Measurements from ENCODE around the gene AP3S1.
A peak's percentile ranks its signal among the peaks of the same experiment; 100 is the strongest.

Gene AP3S1

GRCh38 chr5:115941051-115941675 lies 99.4 kb downstream of the AP3S1 start:
- peak; percentile 68 for DNase-seq

GRCh38 chr5:115944501-115944900 lies 102.8 kb downstream of the AP3S1 start:
- DNase-seq = no peak

GRCh38 chr5:115946655-115947054 lies 104.9 kb downstream of the AP3S1 start:
- no peak for DNase-seq

GRCh38 chr5:115947260-115947659 lies 105.5 kb downstream of the AP3S1 start:
- no peak for DNase-seq

- DNase-seq = no peak
These were observed 106.4 kb downstream of the AP3S1 start for GRCh38 chr5:115948091-115948534.

GRCh38 chr5:115949096-115949495 lies 107.4 kb downstream of the AP3S1 start:
- no peak for DNase-seq

- no peak for DNase-seq
These were observed 110.9 kb downstream of the AP3S1 start for GRCh38 chr5:115952588-115952987.

- DNase-seq = no peak
These were observed 112.4 kb downstream of the AP3S1 start for GRCh38 chr5:115954144-115954543.

- no peak for DNase-seq
These were observed 115.2 kb downstream of the AP3S1 start for GRCh38 chr5:115956957-115957356.

GRCh38 chr5:115961381-115962238 lies 119.9 kb downstream of the AP3S1 start:
- DNase-seq = no peak

- DNase-seq = no peak
These were observed 120.5 kb downstream of the AP3S1 start, which contains the start of gene LVRN for GRCh38 chr5:115962239-115962564. Gene LVRN, plus strand, starts transcription at chr5:115962475. Its CDS starts 143 bp downstream, at chr5:115962618.

GRCh38 chr5:115962565-115963402 lies 121.0 kb downstream of the AP3S1 start:
- DNase-seq = no peak

GRCh38 chr5:115963566-115963965 lies 121.8 kb downstream of the AP3S1 start:
- no peak for DNase-seq

Data from T1000 (cell line).